ENCODE measurements around the gene MRPL50.

GRCh38 chr9:101442736-101443135 lies 44.3 kb upstream of the MRPL50 start:
- no peak for TF ChIP-seq CTCF (IDR thresholded peaks at IDR 0.05; ENCODE audit: borderline replicate concordance, extremely low read depth, low read length, poor library complexity, severe bottlenecking)
- no peak for TF ChIP-seq EZH2 (IDR thresholded peaks at IDR 0.05; ENCODE audit: borderline replicate concordance, low read depth, low read length, severe bottlenecking)

All from DND-41 (cell line).